Esophagus muscularis mucosa (tissue), 3 donors: ENCODE measurements around the gene KCNK16.

Source experiments
- CTCF ChIP-seq, 3 experiments: fragments of 200-600 bp in 2 of 3; fragments of 450-650 bp in 1 of 3; sonication (generic) in 2 of 3; IDR thresholded peaks; one replicate each; pipeline ENCODE4 v1.5.1; 2017 to 2019; ENCODE audit warnings: antibody characterized with exemption in 3 of 3, mild to moderate bottlenecking in 2 of 3, moderate library complexity in 1 of 3
- POLR2A ChIP-seq: fragments of 450-650 bp; IDR thresholded peaks from one replicate; pipeline ENCODE4 v1.6.1; 2017; ENCODE audit warnings: antibody characterized with exemption, moderate library complexity, mild to moderate bottlenecking, low read depth

- TF ChIP-seq CTCF (IDR thresholded peaks at IDR 0.05) (no peak), POLR2A (no peak)
These were observed 12.0 kb downstream of the KCNK16 start for GRCh38 chr6:39310542-39310941.
